ENCODE data around the gene IMMP2L.
A peak's percentile ranks its signal among the peaks of the same experiment; 100 is the strongest.

Gene IMMP2L

GRCh38 chr7:111103678-111104274, 458.5 kb downstream of the IMMP2L start:
- Histone ChIP-seq H3K4me1 (ENCODE audit: control insufficient read depth, insufficient read depth, low read length) (peaks cover 18% of the 10 kb centered on the region; the same call in 1 of the 2 replicates), H3K27ac (ENCODE audit: low read depth, low read length) (no peak overlapping the region), H3K9me3 (ENCODE audit: control insufficient read depth, insufficient read depth, low read depth, low read length) (no peaks in the 10 kb centered on the region), H3K36me3 (ENCODE audit: control insufficient read depth, insufficient read depth, low read length) (no peaks in the 10 kb centered on the region), H3K4me3 (ENCODE audit: low read depth, low read length) (no peak overlapping the region), H3K9ac (ENCODE audit: low read length) (no peak overlapping the region), H3K27me3 (ENCODE audit: control insufficient read depth, insufficient read depth, low read length) (no peaks in the 10 kb centered on the region)

GRCh38 chr7:111103136-111103535, 459.2 kb downstream of the IMMP2L start:
- Histone ChIP-seq H3K27ac (ENCODE audit: low read depth, low read length) (no peak overlapping the region), H3K27me3 (ENCODE audit: control insufficient read depth, insufficient read depth, low read length) (no peaks in the 10 kb centered on the region), H3K36me3 (ENCODE audit: control insufficient read depth, insufficient read depth, low read length) (no peaks in the 10 kb centered on the region), H3K4me3 (ENCODE audit: low read depth, low read length) (no peak overlapping the region), H3K9me3 (ENCODE audit: control insufficient read depth, insufficient read depth, low read depth, low read length) (no peaks in the 10 kb centered on the region), H3K4me1 (ENCODE audit: control insufficient read depth, insufficient read depth, low read length) (peaks cover 22% of the 10 kb centered on the region; the same call in 1 of the 2 replicates), H3K9ac (ENCODE audit: low read length) (no peak overlapping the region)

DNA sequence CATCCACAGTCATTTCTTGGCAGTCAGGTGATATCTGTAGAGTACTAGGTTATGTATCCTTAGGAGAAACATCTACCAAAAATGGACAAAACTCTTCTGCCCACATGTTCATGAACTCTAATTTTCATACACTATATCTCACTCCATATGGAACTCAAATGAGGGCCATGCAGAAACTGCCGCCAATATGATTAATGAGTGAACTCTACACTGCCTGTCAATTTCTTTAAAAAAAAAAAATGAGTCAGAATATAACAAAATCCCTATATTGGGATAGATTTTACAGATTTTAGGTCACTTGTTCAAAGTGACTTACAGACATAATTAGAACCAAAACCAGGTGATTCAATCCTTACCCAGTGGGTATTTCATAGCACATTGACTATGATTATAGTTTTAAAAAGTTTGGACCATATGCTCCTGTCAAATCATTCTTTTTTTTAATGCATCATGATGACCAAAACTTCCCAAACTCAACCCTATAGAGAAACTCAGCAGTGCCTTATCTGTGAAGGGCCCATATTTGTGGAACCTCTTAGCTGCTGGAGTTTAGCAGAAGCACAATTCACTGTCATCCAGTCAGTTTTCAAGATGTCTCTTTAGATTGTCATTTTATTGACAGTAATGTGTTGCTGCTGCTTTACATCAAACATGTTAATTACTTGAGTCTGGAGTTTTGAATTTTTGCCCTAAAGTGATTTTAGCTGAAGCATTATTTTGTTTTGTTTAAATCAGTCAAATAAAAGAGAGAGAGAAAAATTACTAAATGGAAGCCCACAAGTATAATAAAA, 460.2 kb downstream of the IMMP2L start:
- Histone ChIP-seq H3K9me3 (ENCODE audit: control insufficient read depth, insufficient read depth, low read depth, low read length) (no peaks in the 10 kb centered on the region), H3K27ac (ENCODE audit: low read depth, low read length) (no peak overlapping the region), H3K4me3 (ENCODE audit: low read depth, low read length) (no peak overlapping the region), H3K27me3 (ENCODE audit: control insufficient read depth, insufficient read depth, low read length) (no peaks in the 10 kb centered on the region), H3K9ac (ENCODE audit: low read length) (no peak overlapping the region), H3K4me1 (ENCODE audit: control insufficient read depth, insufficient read depth, low read length) (peaks cover 33% of the 10 kb centered on the region; the same call in 1 of the 2 replicates), H3K36me3 (ENCODE audit: control insufficient read depth, insufficient read depth, low read length) (no peaks in the 10 kb centered on the region)

GRCh38 chr7:111098926-111099250, 463.4 kb downstream of the IMMP2L start:
- H3K27ac ChIP-seq (ENCODE audit: low read depth, low read length) = no peak overlapping the region
- H3K9me3 ChIP-seq (ENCODE audit: control insufficient read depth, insufficient read depth, low read depth, low read length) = no peaks in the 10 kb centered on the region
- H3K4me1 ChIP-seq (ENCODE audit: control insufficient read depth, insufficient read depth, low read length) = peaks cover 38% of the 10 kb centered on the region
- H3K4me3 ChIP-seq (ENCODE audit: low read depth, low read length) = no peak overlapping the region
- H3K9ac ChIP-seq (ENCODE audit: low read length) = no peak overlapping the region
- H3K36me3 ChIP-seq (ENCODE audit: control insufficient read depth, insufficient read depth, low read length) = no peaks in the 10 kb centered on the region
- no peaks in the 10 kb centered on the region for H3K27me3 ChIP-seq (ENCODE audit: control insufficient read depth, insufficient read depth, low read length)

GRCh38 chr7:111098011-111098925, 464.0 kb downstream of the IMMP2L start:
- Histone ChIP-seq H3K27ac (ENCODE audit: low read depth, low read length) (no peak overlapping the region), H3K4me1 (ENCODE audit: control insufficient read depth, insufficient read depth, low read length) (peaks cover 42% of the 10 kb centered on the region), H3K4me3 (ENCODE audit: low read depth, low read length) (no peak overlapping the region), H3K9me3 (ENCODE audit: control insufficient read depth, insufficient read depth, low read depth, low read length) (no peaks in the 10 kb centered on the region), H3K36me3 (ENCODE audit: control insufficient read depth, insufficient read depth, low read length) (no peaks in the 10 kb centered on the region), H3K9ac (ENCODE audit: low read length) (no peak overlapping the region), H3K27me3 (ENCODE audit: control insufficient read depth, insufficient read depth, low read length) (no peaks in the 10 kb centered on the region)

DNA sequence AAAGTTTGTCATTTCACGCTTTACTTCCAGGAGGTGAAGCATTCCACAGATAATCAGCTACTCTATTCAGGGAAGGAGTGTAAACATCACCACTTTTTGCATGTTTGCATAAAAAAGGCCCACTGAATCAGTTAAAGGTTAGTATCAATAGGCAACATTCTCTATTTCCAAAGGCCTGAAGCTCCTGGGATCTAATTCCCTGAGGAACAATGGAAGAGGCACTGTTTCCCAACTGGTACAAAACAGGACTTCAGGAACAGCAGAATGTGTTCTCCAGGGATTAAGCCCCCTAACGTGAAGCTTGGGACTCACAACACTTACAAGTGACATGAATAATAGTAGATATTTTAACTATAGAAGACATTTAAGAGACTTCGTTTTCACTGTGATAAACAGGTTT, 465.3 kb downstream of the IMMP2L start:
- Histone ChIP-seq H3K27me3 (ENCODE audit: control insufficient read depth, insufficient read depth, low read length) (no peaks in the 10 kb centered on the region), H3K9ac (ENCODE audit: low read length) (no peak overlapping the region), H3K4me3 (ENCODE audit: low read depth, low read length) (no peak overlapping the region), H3K4me1 (ENCODE audit: control insufficient read depth, insufficient read depth, low read length) (peaks cover 55% of the 10 kb centered on the region), H3K9me3 (ENCODE audit: control insufficient read depth, insufficient read depth, low read depth, low read length) (no peaks in the 10 kb centered on the region), H3K36me3 (ENCODE audit: control insufficient read depth, insufficient read depth, low read length) (no peaks in the 10 kb centered on the region), H3K27ac (ENCODE audit: low read depth, low read length) (peak overlapping the region; percentile 37)

GRCh38 chr7:111094419-111094818, 467.9 kb downstream of the IMMP2L start:
- Histone ChIP-seq H3K4me3 (ENCODE audit: low read depth, low read length) (no peak overlapping the region), H3K36me3 (ENCODE audit: control insufficient read depth, insufficient read depth, low read length) (no peaks in the 10 kb centered on the region), H3K27me3 (ENCODE audit: control insufficient read depth, insufficient read depth, low read length) (no peaks in the 10 kb centered on the region), H3K4me1 (ENCODE audit: control insufficient read depth, insufficient read depth, low read length) (peaks cover 70% of the 10 kb centered on the region), H3K9ac (ENCODE audit: low read length) (no peak overlapping the region), H3K27ac (ENCODE audit: low read depth, low read length) (no peak overlapping the region), H3K9me3 (ENCODE audit: control insufficient read depth, insufficient read depth, low read depth, low read length) (no peaks in the 10 kb centered on the region)

- H3K27ac ChIP-seq (ENCODE audit: low read depth, low read length) = no peak overlapping the region
- H3K4me3 ChIP-seq (ENCODE audit: low read depth, low read length) = no peak overlapping the region
- no peak overlapping the region for H3K9ac ChIP-seq (ENCODE audit: low read length)
- H3K4me1 ChIP-seq (ENCODE audit: control insufficient read depth, insufficient read depth, low read length) = peaks cover 70% of the 10 kb centered on the region
- H3K36me3 ChIP-seq (ENCODE audit: control insufficient read depth, insufficient read depth, low read length) = no peaks in the 10 kb centered on the region
- no peaks in the 10 kb centered on the region for H3K27me3 ChIP-seq (ENCODE audit: control insufficient read depth, insufficient read depth, low read length)
- no peaks in the 10 kb centered on the region for H3K9me3 ChIP-seq (ENCODE audit: control insufficient read depth, insufficient read depth, low read depth, low read length)
These were observed 468.8 kb downstream of the IMMP2L start for GRCh38 chr7:111093496-111093895.

GRCh38 chr7:111092406-111093236, 469.7 kb downstream of the IMMP2L start:
- H3K27ac ChIP-seq (ENCODE audit: low read depth, low read length) = no peak overlapping the region
- no peak overlapping the region for H3K9ac ChIP-seq (ENCODE audit: low read length)
- no peak overlapping the region; the same call in 1 of the 2 replicates for H3K4me3 ChIP-seq (ENCODE audit: low read depth, low read length)
- no peaks in the 10 kb centered on the region for H3K27me3 ChIP-seq (ENCODE audit: control insufficient read depth, insufficient read depth, low read length)
- no peaks in the 10 kb centered on the region for H3K36me3 ChIP-seq (ENCODE audit: control insufficient read depth, insufficient read depth, low read length)
- H3K9me3 ChIP-seq (ENCODE audit: control insufficient read depth, insufficient read depth, low read depth, low read length) = no peaks in the 10 kb centered on the region
- peaks cover 61% of the 10 kb centered on the region for H3K4me1 ChIP-seq (ENCODE audit: control insufficient read depth, insufficient read depth, low read length)

- H3K9ac ChIP-seq (ENCODE audit: low read length) = no peak overlapping the region
These were observed 470.5 kb downstream of the IMMP2L start for GRCh38 chr7:111091593-111092358.

More at GRCh38 chr7:111091593-111092358, 470.5 kb downstream of the IMMP2L start:
- Histone ChIP-seq H3K27ac (ENCODE audit: low read depth, low read length) (no peak overlapping the region), H3K9me3 (ENCODE audit: control insufficient read depth, insufficient read depth, low read depth, low read length) (no peaks in the 10 kb centered on the region), H3K27me3 (ENCODE audit: control insufficient read depth, insufficient read depth, low read length) (no peaks in the 10 kb centered on the region), H3K4me3 (ENCODE audit: low read depth, low read length) (peak overlapping the region; percentile 21; the same call in 1 of the 2 replicates), H3K36me3 (ENCODE audit: control insufficient read depth, insufficient read depth, low read length) (no peaks in the 10 kb centered on the region), H3K4me1 (ENCODE audit: control insufficient read depth, insufficient read depth, low read length) (peaks cover 55% of the 10 kb centered on the region)

Measured in HUES6 (cell line).